Measurements from ENCODE around the gene TRIM67.
"Not testable (repeated sequence)": the region's sequence is repeated elsewhere in the genome, so short reads cannot be mapped to it uniquely, and the experiment has no call there.

TRIM67 gene

DNA sequence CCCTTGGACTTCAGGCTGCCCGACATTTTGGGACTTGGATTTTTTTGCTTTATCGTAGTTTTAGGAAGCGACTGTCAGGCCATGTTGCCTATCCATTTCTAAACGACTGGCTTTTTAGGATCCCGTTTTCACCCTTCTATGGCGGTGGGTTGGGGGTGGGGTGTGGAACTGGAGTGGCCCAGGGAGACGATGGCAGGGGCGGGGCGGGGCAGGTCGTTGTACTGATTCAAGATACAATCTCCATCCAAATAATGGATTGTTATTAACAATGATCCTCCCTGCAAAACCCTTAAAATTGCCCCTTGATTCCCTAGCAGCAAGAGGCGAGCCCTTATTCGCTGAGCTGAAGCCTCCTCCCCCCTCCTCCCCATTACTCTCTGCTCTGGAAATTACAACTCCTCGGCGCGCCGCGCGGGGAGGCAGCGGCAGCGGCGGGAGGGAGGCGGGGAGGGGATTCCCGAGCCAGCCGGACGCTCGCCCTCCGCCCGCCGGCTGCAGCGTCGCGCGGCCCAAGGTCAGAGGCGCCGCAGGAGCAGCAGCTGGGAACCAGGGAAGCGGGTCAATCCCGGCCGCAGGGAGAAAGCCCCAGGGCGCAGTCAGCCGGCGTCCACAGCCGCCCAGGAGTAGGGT is at the start of gene TRIM67:
TSS of gene TRIM67 (plus strand) at position 392 of the 630 bp plus-strand sequence. CDS start 912 bp downstream, outside the sequence.
- DNase-seq, result no peak

DNA sequence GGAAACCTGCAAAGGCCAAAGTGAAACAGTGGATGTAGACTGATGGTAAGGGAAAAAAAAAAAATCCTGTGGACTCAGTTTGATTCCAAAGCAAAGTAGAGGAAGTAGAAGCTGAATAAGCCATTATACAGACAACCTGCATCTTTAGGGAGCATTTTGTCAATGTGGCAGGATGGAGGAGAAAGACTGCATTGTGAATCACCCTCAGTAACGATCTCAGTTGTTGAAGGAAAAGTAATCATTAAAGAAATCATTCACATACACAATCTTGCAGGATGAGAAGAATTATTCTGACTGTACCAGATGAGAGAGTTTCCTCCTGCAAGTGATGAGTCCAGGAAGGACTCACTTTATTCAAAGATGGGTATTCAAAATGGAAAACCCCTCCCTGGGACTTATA is 45.1 kb upstream of the TRIM67 start:
- no peak for DNase-seq

DNA sequence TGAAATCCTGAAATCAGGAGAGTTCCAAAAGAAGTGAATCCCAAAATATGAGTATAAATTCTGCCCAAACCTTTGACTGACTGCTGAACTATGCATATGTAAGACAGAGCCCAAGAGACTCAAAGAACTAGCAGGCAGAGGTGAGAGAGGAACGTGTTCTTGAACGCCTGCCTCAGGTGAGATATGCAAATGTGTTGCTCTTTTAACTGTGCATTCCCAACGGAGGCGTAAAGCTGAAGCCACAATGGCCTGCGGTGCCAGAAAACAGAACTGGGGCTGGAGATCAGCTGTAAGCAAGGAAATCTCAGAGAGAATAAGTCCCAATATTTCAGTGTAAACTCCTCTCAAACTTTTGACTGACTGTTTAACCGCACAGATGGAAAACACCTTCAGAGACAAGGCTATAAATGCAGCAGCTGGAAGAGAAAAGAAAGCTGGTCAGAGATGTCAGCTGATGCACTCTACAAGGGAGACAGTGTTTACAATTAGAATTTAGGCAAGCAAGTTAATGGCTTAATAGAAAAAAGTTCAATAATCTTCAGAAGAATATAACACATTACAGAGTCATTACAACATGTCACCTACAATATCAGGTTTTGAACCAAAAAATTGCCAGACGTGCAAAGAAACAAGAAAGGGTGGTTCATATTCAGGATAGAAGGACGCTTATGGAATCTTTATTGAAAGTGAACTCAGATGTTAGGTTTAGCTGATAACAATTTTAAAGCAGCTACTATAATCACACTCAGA is 43.0 kb upstream of the TRIM67 start:
- DNase-seq, result no peak

GRCh38 chr1:231121533-231121932 is 40.3 kb upstream of the TRIM67 start:
- no peak for DNase-seq

DNA sequence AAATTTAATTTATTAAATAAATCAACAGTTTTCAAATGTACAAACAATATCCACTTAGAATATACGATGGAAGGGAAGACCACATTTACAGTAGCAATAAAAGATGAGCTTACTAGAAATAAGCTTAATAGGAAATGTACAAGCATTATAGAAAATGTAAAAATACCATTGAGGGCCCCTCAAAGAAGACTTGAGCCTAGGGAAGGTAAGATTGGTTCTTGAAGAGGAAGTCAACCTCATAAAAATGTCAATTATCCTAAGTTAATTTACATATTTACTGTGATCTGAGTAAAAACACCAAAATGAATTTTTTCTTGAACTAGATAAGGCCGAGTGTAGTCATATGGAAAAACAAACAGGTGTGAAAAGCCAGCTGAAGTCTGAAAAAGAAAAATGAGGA is 39.7 kb upstream of the TRIM67 start:
- DNase-seq, result no peak

DNA sequence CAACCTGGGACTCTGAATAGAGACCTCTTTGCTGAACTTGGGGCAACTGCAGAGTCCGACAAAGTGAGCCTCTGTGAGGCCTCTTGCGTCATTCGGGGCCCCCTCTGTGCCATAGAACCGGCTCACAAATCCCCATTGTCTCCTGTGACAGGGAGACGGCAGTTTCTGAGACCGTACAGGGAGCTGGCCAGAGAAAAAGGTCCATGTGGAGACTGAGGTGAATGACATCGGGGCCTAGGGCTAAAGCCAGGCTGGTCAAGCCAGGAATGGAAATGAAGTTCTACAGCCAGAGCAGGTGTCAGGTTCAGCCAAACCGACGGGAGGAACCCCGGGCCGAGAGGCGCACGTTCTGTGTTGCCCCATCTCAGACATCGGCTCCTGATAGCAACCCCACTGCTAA is 37.1 kb upstream of the TRIM67 start:
- no peak for DNase-seq

GRCh38 chr1:231125972-231126580 is 35.8 kb upstream of the TRIM67 start:
- no peak for DNase-seq

DNA sequence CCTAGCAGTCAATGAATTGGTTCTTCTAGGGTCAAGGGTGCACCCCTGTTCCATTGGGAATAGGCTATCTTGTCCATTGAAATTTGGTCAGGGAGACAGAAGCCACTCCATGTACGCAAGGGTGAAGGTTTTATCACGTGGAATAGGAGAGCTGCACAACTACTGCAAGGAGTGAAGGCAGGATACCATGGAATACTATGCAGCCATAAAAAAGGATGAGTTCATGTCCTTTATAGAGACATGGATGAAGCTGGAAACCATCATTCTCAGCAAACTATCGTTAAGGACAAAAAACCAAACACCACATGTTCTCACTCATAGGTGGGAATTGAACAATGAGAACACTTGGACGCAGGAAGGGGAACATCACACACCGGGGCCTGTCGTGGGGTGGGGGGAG is 34.8 kb upstream of the TRIM67 start:
- DNase-seq, result not testable (repeated sequence)

DNA sequence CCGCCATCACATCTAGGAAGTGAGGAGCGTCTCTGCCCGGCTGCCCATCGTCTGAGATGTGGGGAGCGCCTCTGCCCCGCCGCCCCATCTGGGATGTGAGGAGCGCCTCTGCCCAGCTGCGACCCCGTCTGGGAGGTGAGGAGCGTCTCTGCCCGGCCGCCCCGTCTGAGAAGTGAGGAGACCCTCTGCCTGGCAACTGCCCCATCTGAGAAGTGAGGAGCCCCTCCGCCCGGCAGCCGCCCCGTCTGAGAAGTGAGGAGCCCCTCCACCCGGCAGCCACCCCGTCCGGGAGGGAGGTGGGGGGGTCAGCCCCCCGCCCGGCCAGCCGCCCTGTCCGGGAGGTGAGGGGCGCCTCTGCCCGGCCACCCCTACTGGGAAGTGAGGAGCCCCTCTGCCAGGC is 33.4 kb upstream of the TRIM67 start:
- not testable (repeated sequence) for DNase-seq

DNA sequence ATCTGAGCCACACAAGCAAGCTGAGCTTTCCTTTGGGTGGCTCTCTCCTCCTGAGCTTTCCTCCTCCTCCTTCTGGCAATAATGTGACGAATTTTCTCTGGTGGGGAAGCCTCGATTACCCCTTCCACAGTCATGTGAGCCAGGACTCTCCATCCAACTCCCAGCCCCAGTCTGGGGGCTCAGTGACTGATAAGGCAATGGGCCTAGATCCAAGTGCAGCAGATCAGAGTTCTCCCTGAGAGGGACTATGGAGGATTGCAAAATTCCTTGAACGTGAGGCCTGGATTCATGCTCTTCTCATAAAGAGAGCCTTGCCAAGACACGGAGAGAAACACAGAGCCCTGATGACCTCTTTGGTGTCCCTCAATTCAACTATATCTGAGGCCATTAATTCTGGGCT is 31.3 kb upstream of the TRIM67 start:
- no peak for DNase-seq

DNA sequence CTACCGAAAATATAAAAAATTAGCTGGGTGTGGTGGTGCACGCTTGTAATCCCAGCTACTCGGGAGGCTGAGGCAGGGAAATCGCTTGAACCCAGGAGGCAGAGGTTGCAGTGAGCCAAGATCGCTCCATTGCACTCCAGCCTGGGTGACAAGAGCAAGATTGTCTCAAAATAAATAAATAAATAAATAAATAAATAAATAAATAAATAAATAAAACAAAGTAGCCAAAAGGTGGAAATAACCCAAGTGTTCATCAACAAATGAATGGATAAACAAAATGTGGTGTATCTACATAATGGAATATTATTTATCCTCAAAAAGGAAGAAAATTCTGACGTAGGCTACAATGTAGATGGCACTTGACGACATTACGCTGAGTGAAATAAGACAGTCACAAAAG is 29.3 kb upstream of the TRIM67 start:
- DNase-seq, result not testable (repeated sequence)

- no peak for DNase-seq
These were observed 27.2 kb upstream of the TRIM67 start for GRCh38 chr1:231134624-231135023.

- DNase-seq, result no peak
These were observed 23.6 kb upstream of the TRIM67 start for GRCh38 chr1:231138236-231138635.

GRCh38 chr1:231139125-231139649 is 22.7 kb upstream of the TRIM67 start:
- DNase-seq, result no peak

DNA sequence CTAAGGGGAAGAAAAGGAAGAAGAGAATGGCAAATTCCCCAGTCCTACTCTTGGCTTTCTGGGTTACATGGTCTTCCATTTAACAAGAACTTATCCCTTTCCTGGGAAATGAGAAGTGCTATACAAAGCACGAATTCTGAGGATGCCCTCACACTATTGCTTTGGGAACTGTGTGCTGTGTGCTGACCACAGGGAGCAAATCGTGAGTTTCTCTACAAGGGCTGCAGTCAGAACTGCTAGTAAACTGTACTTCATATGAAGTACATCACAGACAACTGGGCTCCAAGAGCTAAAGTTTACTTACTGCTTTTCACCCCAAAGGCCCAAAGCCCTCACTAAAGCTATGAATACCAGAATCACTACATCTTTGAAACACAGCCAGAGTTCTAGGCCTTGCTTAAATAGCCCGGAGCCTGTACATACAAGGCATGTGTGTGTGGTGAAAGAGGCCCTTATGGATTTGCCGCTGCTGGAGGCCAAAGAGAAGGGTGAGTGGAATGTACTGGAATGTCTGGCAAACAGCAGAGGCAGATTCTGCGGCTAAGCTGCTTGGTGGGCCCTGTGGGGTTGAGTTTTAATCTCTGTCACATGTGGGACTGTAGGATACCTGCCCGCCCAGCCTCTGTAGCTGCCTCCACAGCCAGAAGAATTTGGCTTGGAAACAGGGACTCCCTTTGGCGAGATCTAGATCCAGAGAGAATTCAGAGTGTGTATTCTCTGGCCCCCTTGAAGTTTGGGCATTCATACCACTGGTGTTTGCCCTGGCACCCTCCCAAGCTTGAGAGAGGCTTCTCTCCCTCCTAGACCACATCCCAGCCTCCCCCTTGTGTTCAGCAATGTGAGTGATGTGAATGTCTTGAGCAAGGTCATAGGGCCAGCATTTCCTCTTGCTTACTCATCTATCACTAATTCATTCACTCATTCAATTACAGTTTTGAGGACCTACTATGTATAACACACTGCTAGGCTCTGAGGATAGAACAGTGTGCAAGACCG is 21.9 kb upstream of the TRIM67 start:
- no peak for DNase-seq

DNA sequence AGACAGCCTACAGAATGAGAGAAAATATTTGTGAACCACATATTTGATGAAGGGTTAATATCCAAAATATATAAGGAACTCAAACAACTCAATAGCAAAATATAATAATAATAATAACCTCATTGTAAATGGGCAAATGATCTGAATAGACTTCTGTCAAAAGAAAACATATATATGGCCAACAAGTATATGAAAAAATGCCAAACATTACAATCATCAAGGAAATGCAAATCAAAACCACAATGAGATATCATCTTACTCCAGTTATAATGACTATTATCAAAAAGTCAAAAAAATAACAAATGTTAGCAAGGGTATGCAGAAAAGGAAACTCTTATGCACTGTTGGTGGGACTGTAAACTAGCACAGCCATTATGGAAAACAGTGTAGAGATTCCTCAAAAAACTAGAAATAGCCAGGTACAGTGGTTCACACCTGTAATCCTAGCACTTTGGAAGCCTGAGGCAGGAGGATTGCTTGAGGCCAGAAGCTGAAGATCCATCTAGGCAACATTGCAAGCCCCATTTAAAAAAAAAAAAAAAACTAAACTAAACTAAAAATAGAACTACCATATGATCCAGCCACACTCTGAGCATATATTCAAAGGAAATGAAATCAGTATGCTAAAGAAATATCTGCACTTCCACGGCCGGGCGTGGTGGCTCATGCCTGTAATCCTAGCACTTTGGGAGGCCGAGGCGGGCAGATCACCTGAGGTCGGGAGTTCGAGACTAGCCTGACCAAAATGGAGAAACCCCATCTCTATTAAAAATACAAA is 17.3 kb upstream of the TRIM67 start:
- DNase-seq, result no peak

DNA sequence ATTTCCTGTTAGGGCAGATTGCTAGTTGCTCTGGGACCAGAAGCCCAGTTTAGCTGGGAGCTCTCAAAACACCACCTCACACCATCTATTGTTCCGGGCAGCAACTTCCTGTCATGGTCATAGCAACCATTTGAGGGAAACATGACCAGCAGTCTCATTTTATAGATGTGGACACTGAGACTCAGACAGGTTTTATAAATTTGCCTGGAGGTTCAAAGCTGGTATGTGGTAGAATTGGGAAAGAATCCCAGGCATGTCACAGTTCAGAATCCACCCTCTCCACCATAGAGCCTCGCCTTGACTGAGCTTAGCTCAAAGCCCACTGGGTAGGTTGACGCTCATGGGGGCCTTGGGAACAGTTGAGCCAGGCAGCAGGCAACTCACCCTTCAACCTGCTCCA is 14.0 kb upstream of the TRIM67 start:
- DNase-seq, result no peak

- DNase-seq, result no peak
These were observed 10.0 kb upstream of the TRIM67 start for GRCh38 chr1:231151811-231152210.

DNA sequence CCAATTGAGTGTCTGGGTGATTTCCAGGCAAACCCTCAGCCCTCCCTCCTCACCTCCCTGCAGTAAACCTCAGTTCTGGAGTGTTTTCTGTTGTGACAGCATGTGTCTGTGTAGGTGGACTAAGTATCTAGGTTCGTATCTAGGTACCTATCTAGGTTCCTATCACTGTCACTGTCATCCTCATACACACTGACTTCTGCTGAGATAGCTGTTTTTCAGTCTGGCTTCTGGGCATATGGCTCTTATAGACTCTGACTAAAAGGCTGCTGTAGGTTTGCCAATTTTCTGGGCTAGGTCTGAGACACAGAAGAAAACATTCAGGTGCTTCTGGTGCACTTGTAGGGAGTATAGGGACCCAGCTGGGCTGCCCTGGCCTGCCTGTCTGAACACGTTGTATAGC is 8.1 kb upstream of the TRIM67 start:
- DNase-seq, result no peak

DNA sequence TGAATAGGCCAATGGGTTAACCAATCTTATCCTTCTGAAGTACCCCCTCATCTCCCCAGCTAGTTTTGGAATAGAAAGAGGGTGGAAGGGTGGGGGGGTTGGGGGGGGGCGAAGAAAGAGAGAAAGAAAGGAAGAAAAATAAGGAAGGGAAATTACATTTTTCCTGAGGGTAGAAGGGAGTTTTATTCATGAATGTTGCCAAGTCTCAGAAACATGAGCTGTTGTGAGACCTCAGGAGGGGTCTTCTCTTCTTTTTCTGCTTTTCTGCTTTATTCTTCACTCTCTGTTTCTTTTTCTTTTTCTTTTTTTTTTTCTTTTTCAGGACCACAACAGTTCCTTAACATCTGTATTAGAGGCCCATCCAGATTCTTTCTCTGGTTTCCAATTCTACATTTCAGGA is 6.0 kb upstream of the TRIM67 start:
- no peak for DNase-seq

- DNase-seq, result no peak
These were observed 4.5 kb upstream of the TRIM67 start for GRCh38 chr1:231157311-231157710.

- not testable (repeated sequence) for DNase-seq
These were observed 3.7 kb upstream of the TRIM67 start for GRCh38 chr1:231158141-231158540.
